ENCODE data around the gene PDE6G.

- TF ChIP-seq POLR2A (IDR thresholded peaks at IDR 0.05) (no peak), CTCF (IDR thresholded peaks at IDR 0.05) (no peak), POLR2AphosphoS5 (IDR thresholded peaks at IDR 0.05; ENCODE audit: insufficient read depth in 1 of 2, low read depth in 1 of 2) (no peak)
Measured at GRCh38 chr17:81701288-81702071, 45.1 kb upstream of the PDE6G start.
